Uterus (tissue), 4 donors: ENCODE data around the gene ULK4. TPM values are rescaled to one million over a fixed set of nuclear protein-coding genes. Genes with fewer than 3 reads are reported as not detected.

Experiments
- DNase-seq, 2 donors: peaks; one replicate each; pipeline ENCODE4 v3.0.0-alpha.2; 2019 to 2020
- H3K27ac ChIP-seq, 2 donors: fragments of 200-600 bp; sonication (generic); 1 replicate in 1 of 2; 2 replicates in 1 of 2; pipeline ENCODE4 v1.5.1; 2016 to 2018
- H3K27me3 ChIP-seq, 2 donors: fragments of 200-600 bp; sonication (generic); one replicate each; pipeline ENCODE4 v1.5.1; 2018 to 2019; ENCODE audit warnings: control low read depth in 1 of 2
- H3K36me3 ChIP-seq, 2 donors: fragments of 200-600 bp; sonication (generic); one replicate each; pipeline ENCODE4 v1.5.1; 2019; ENCODE audit warnings: control low read depth in 1 of 2
- H3K4me1 ChIP-seq, 2 donors: fragments of 200-600 bp; sonication (generic); one replicate each; pipeline ENCODE4 v1.5.1; 2018 to 2019; ENCODE audit warnings: control low read depth in 1 of 2
- H3K4me3 ChIP-seq, 2 donors: fragments of 200-600 bp; sonication (generic); 1 replicate in 1 of 2; 2 replicates in 1 of 2; pipeline ENCODE4 v1.5.1; 2018 to 2019; ENCODE audit warnings: mild to moderate bottlenecking in 1 of 2
- H3K9me3 ChIP-seq, 2 donors: fragments of 200-600 bp; sonication (generic); one replicate each; pipeline ENCODE4 v1.5.1; 2019; ENCODE audit warnings: control low read depth in 1 of 2
- CTCF ChIP-seq, 4 experiments: fragments of 200-600 bp in 2 of 4; fragments of 450-650 bp in 2 of 4; sonication (generic) in 2 of 4; IDR thresholded peaks; one replicate each; pipeline ENCODE4 v1.5.1; 2016 to 2019; ENCODE audit warnings: antibody characterized with exemption in 4 of 4, mild to moderate bottlenecking in 2 of 4, moderate library complexity in 1 of 4
- POLR2A ChIP-seq, 2 donors: fragments of 450-650 bp; IDR thresholded peaks; one replicate each; pipeline ENCODE4 v1.6.1; 2016; ENCODE audit warnings: antibody characterized with exemption in 2 of 2, mild to moderate bottlenecking in 1 of 2, moderate library complexity in 1 of 2
- intact Hi-C: fragments of 100-400 bp; cut with DNase I; formaldehyde crosslinking; loops from one replicate; pipeline ENCODE4 v1.15.1; 2023; ENCODE audit warnings: low total_unique reads
- total RNA-seq, 4 donors: library from RNA; depleted of rRNA in 3 of 4; stranded (reverse); fragments of >200 nt in 3 of 4; gene quantifications; one replicate each; pipeline versions ENCODE4 v1.1.0 to v1.2.4, GENCODE V29; 2014 to 2023
- donor health status: DM: yes; HTN: yes; CAD: no.

The ULK4 gene
- total RNA-seq, 4 donors from 2014 or later, result 8.7 to 118 (median 26.1) TPM

- Histone ChIP-seq H3K4me3 (no peak overlapping the region), H3K27me3 (no peaks in the 10 kb centered on the region), H3K9me3 (no peaks in the 10 kb centered on the region), H3K36me3 (no peaks in the 10 kb centered on the region), H3K27ac (no peak overlapping the region), H3K4me1 (no peaks in the 10 kb centered on the region)
- no peak for TF ChIP-seq CTCF (IDR thresholded peaks at IDR 0.05)
- no peak for TF ChIP-seq POLR2A (IDR thresholded peaks at IDR 0.05)
- intact Hi-C loops, result no loop called here
- no peak for DNase-seq
Measured at GRCh38 chr3:41315126-41315525, 646.8 kb downstream of the ULK4 start.

GRCh38 chr3:41308119-41308518, 653.8 kb downstream of the ULK4 start:
- DNase-seq, result no peak
- Histone ChIP-seq H3K4me3 (no peak overlapping the region), H3K27ac (no peak overlapping the region), H3K36me3 (no peaks in the 10 kb centered on the region), H3K4me1 (no peaks in the 10 kb centered on the region), H3K27me3 (no peaks in the 10 kb centered on the region), H3K9me3 (no peaks in the 10 kb centered on the region)
- intact Hi-C loops, result no loop called here
- no peak for TF ChIP-seq CTCF (IDR thresholded peaks at IDR 0.05)
- no peak for TF ChIP-seq POLR2A (IDR thresholded peaks at IDR 0.05)

- H3K27ac ChIP-seq, result no peak overlapping the region
- no peaks in the 10 kb centered on the region for H3K4me1 ChIP-seq
- intact Hi-C loops, result no loop called here
- no peaks in the 10 kb centered on the region for H3K27me3 ChIP-seq
- TF ChIP-seq POLR2A (IDR thresholded peaks at IDR 0.05), result no peak
- TF ChIP-seq CTCF (IDR thresholded peaks at IDR 0.05), result no peak
- H3K36me3 ChIP-seq, result no peaks in the 10 kb centered on the region
- H3K9me3 ChIP-seq, result no peaks in the 10 kb centered on the region
- no peak overlapping the region for H3K4me3 ChIP-seq
- DNase-seq, result no peak
Measured at GRCh38 chr3:41307065-41307464, 654.8 kb downstream of the ULK4 start.

GRCh38 chr3:41304593-41304992, 657.3 kb downstream of the ULK4 start:
- no peak for TF ChIP-seq POLR2A (IDR thresholded peaks at IDR 0.05)
- TF ChIP-seq CTCF (IDR thresholded peaks at IDR 0.05), result no peak
- Histone ChIP-seq H3K36me3 (no peaks in the 10 kb centered on the region), H3K9me3 (no peaks in the 10 kb centered on the region), H3K27ac (no peak overlapping the region), H3K4me1 (no peaks in the 10 kb centered on the region), H3K27me3 (no peaks in the 10 kb centered on the region), H3K4me3 (no peak overlapping the region)
- intact Hi-C loops, result no loop called here
- DNase-seq, result no peak

GRCh38 chr3:41302295-41302694, 659.6 kb downstream of the ULK4 start:
- H3K27ac ChIP-seq, result no peak overlapping the region
- H3K27me3 ChIP-seq, result no peaks in the 10 kb centered on the region
- H3K9me3 ChIP-seq, result no peaks in the 10 kb centered on the region
- TF ChIP-seq CTCF (IDR thresholded peaks at IDR 0.05) (no peak), POLR2A (IDR thresholded peaks at IDR 0.05) (no peak)
- DNase-seq, result no peak
- intact Hi-C loops, result no loop called here
- H3K4me3 ChIP-seq, result no peak overlapping the region
- no peaks in the 10 kb centered on the region for H3K4me1 ChIP-seq
- no peaks in the 10 kb centered on the region for H3K36me3 ChIP-seq
